ENCODE data around the gene CFAP74. TPM values are rescaled to one million over a fixed set of nuclear protein-coding genes. Genes with fewer than 3 reads are reported as not detected.
A peak's percentile ranks its signal among the peaks of the same experiment; 100 is the strongest.

Gene CFAP74
- total and polyA plus RNA-seq, 2 of the 13 experiments (the other 11 are each of a cell fraction or from before 2014, with no cell fraction given), result 0.27 to 0.62 TPM

- TF ChIP-seq ZNF513 (CRISPR knock-in tag; conservative IDR thresholded peaks at IDR 0.05) (no peak), PHF8 (CRISPR knock-in tag; IDR thresholded peaks at IDR 0.05) (peak; percentile 71), ZBTB8A (CRISPR knock-in tag; IDR thresholded peaks at IDR 0.05; ENCODE audit: borderline replicate concordance, low read depth) (no peak), RCOR2 (CRISPR knock-in tag; IDR thresholded peaks at IDR 0.05) (peak; percentile 42; the same call in 1 of the 2 replicates), HDAC2 (CRISPR knock-in tag; IDR thresholded peaks at IDR 0.05) (peak; percentile 93), TP53 (CRISPR knock-in tag; conservative IDR thresholded peaks at IDR 0.05) (0 out of 2 replicates have a peak, but pooled peaks have one; percentile 66), ZBTB39 (CRISPR knock-in tag; IDR thresholded peaks at IDR 0.05) (0 out of 2 replicates have a peak, but pooled peaks have one; percentile 63), ZNF577 (CRISPR knock-in tag; IDR thresholded peaks at IDR 0.05; ENCODE audit: borderline replicate concordance, low read depth) (no peak), ZNF777 (CRISPR knock-in tag; IDR thresholded peaks at IDR 0.05) (peak; percentile 78), RXRB (CRISPR knock-in tag; IDR thresholded peaks at IDR 0.05; ENCODE audit: borderline replicate concordance) (peak; percentile 86; the same call in 1 of the 2 replicates), MTF1 (CRISPR knock-in tag; IDR thresholded peaks at IDR 0.05) (no peak), SIX1 (CRISPR knock-in tag; IDR thresholded peaks at IDR 0.05; ENCODE audit: borderline replicate concordance) (no peak), SP2 (CRISPR knock-in tag; IDR thresholded peaks at IDR 0.05) (no peak), ELF1 (CRISPR knock-in tag; IDR thresholded peaks at IDR 0.05) (peak; percentile 83), ZNF274 (CRISPR knock-in tag; IDR thresholded peaks at IDR 0.05) (peak; percentile 60; the same call in 1 of the 2 replicates), STAT5B (CRISPR knock-in tag; IDR thresholded peaks at IDR 0.05) (no peak; the same call in 1 of the 2 replicates), NR0B2 (CRISPR knock-in tag; IDR thresholded peaks at IDR 0.05) (peak; percentile 47; the same call in 1 of the 2 replicates), ZNF572 (CRISPR knock-in tag; IDR thresholded peaks at IDR 0.05) (no peak), SNAPC4 (CRISPR knock-in tag; IDR thresholded peaks at IDR 0.05) (peak; percentile 78), ZMYM4 (CRISPR knock-in tag; IDR thresholded peaks at IDR 0.05) (peak; percentile 49)
Measured at GRCh38 chr1:1942753-1943656, 60.6 kb downstream of the CFAP74 start (continued).

All from HepG2 (cell line).